ENCODE measurements around the gene TBC1D22A. TPM values are rescaled to one million over a fixed set of nuclear protein-coding genes. Genes with fewer than 3 reads are reported as not detected.

The TBC1D22A gene
- polyA plus RNA-seq, 1 of the 3 experiments (the other 2 are of a cell fraction), result 16.5 TPM

DNA sequence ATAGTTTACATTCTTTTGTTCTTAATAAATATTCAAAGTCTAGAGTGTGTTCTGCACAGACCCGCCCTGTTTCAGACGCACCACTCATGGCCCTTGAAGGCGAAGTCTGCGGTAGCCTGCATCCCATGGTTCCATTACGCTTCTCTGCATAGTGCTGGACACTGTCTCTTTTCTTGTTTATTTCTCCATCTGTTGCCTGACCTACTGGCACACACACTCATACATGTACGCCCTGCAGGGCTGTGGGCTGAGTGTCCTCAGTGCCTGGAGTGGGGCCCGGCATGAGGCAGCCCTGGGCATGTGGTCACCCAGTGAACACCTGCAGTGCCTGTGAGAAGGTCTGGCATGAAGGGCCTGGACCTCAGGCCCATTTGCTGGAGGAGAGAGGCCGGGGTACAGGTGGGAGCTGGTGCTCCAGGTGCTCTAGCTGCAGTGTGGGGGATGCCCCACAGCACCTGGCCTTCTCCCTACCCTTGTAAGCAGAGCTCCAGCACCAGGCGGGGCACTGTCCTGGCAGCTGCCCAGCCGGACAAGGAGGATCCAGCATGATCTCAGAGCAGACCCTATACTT is 404.1 kb downstream of the TBC1D22A start:
- no peaks in the 10 kb centered on the region for H3K36me3 ChIP-seq (replicated peaks in 1 of 2; ENCODE audit: control insufficient read depth in 1 of 2, insufficient read depth in 2 of 2, low read length in 1 of 2)
- no peak for TF ChIP-seq RXRA (IDR thresholded peaks at IDR 0.05; ENCODE audit: borderline replicate concordance, low read depth)
- no peak for TF ChIP-seq YY1 (IDR thresholded peaks at IDR 0.05; ENCODE audit: low read depth)
- no peak for TF ChIP-seq CHD2 (IDR thresholded peaks at IDR 0.05; ENCODE audit: low read length, partially characterized antibody)
- TF ChIP-seq GATA2 (CRISPR knock-in tag; IDR thresholded peaks at IDR 0.05), result no peak
- TF ChIP-seq, protein P1, sequence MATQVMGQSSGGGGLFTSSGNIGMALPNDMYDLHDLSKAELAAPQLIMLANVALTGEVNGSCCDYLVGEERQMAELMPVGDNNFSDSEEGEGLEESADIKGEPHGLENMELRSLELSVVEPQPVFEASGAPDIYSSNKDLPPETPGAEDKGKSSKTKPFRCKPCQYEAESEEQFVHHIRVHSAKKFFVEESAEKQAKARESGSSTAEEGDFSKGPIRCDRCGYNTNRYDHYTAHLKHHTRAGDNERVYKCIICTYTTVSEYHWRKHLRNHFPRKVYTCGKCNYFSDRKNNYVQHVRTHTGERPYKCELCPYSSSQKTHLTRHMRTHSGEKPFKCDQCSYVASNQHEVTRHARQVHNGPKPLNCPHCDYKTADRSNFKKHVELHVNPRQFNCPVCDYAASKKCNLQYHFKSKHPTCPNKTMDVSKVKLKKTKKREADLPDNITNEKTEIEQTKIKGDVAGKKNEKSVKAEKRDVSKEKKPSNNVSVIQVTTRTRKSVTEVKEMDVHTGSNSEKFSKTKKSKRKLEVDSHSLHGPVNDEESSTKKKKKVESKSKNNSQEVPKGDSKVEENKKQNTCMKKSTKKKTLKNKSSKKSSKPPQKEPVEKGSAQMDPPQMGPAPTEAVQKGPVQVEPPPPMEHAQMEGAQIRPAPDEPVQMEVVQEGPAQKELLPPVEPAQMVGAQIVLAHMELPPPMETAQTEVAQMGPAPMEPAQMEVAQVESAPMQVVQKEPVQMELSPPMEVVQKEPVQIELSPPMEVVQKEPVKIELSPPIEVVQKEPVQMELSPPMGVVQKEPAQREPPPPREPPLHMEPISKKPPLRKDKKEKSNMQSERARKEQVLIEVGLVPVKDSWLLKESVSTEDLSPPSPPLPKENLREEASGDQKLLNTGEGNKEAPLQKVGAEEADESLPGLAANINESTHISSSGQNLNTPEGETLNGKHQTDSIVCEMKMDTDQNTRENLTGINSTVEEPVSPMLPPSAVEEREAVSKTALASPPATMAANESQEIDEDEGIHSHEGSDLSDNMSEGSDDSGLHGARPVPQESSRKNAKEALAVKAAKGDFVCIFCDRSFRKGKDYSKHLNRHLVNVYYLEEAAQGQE (IDR thresholded peaks at IDR 0.05; ENCODE audit: low read depth, low read length), result no peak
- TF ChIP-seq, protein P2, sequence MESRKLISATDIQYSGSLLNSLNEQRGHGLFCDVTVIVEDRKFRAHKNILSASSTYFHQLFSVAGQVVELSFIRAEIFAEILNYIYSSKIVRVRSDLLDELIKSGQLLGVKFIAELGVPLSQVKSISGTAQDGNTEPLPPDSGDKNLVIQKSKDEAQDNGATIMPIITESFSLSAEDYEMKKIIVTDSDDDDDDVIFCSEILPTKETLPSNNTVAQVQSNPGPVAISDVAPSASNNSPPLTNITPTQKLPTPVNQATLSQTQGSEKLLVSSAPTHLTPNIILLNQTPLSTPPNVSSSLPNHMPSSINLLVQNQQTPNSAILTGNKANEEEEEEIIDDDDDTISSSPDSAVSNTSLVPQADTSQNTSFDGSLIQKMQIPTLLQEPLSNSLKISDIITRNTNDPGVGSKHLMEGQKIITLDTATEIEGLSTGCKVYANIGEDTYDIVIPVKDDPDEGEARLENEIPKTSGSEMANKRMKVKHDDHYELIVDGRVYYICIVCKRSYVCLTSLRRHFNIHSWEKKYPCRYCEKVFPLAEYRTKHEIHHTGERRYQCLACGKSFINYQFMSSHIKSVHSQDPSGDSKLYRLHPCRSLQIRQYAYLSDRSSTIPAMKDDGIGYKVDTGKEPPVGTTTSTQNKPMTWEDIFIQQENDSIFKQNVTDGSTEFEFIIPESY (IDR thresholded peaks at IDR 0.05; ENCODE audit: borderline replicate concordance, low read depth), result no peak
- no peak for TF ChIP-seq POLR2AphosphoS5 (IDR thresholded peaks at IDR 0.05; ENCODE audit: low read depth, low read length)
- no peak for TF ChIP-seq GABPA (IDR thresholded peaks at IDR 0.05; ENCODE audit: low read depth)
- TF ChIP-seq TCF12 (IDR thresholded peaks at IDR 0.05), result no peak
- no peak for TF ChIP-seq FOSL2 (IDR thresholded peaks at IDR 0.05; ENCODE audit: borderline replicate concordance, low read depth)
- TF ChIP-seq, protein P3, sequence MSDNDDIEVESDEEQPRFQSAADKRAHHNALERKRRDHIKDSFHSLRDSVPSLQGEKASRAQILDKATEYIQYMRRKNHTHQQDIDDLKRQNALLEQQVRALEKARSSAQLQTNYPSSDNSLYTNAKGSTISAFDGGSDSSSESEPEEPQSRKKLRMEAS (IDR thresholded peaks at IDR 0.05; ENCODE audit: low read depth), result no peak
- TF ChIP-seq RCOR1 (IDR thresholded peaks at IDR 0.05; ENCODE audit: low read length), result no peak
- TF ChIP-seq, protein P4, sequence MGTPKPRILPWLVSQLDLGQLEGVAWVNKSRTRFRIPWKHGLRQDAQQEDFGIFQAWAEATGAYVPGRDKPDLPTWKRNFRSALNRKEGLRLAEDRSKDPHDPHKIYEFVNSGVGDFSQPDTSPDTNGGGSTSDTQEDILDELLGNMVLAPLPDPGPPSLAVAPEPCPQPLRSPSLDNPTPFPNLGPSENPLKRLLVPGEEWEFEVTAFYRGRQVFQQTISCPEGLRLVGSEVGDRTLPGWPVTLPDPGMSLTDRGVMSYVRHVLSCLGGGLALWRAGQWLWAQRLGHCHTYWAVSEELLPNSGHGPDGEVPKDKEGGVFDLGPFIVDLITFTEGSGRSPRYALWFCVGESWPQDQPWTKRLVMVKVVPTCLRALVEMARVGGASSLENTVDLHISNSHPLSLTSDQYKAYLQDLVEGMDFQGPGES (IDR thresholded peaks at IDR 0.05; ENCODE audit: low read depth, low read length), result no peak
- no peak for TF ChIP-seq RFX5 (IDR thresholded peaks at IDR 0.05; ENCODE audit: low read length)
- TF ChIP-seq EP300 (IDR thresholded peaks at IDR 0.05; ENCODE audit: borderline replicate concordance in 1 of 2, low read depth in 1 of 2, low read length in 1 of 2), result no peak
- TF ChIP-seq SMC3 (IDR thresholded peaks at IDR 0.05; ENCODE audit: low read depth, low read length), result no peak
- no peak for TF ChIP-seq JUND (IDR thresholded peaks at IDR 0.05)
- TF ChIP-seq, protein P5, sequence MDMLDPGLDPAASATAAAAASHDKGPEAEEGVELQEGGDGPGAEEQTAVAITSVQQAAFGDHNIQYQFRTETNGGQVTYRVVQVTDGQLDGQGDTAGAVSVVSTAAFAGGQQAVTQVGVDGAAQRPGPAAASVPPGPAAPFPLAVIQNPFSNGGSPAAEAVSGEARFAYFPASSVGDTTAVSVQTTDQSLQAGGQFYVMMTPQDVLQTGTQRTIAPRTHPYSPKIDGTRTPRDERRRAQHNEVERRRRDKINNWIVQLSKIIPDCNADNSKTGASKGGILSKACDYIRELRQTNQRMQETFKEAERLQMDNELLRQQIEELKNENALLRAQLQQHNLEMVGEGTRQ (IDR thresholded peaks at IDR 0.05; ENCODE audit: borderline replicate concordance, low read depth, low read length), result no peak
- no peak for TF ChIP-seq FOXJ3 (CRISPR knock-in tag; IDR thresholded peaks at IDR 0.05)
- no peak for TF ChIP-seq SIN3A (IDR thresholded peaks at IDR 0.05; ENCODE audit: borderline replicate concordance, low read depth, low read length)
- CTCF ChIA-PET, result no interaction called here
- H3K4me3 ChIP-seq (ENCODE audit: low read depth in 2 of 2, low read length in 1 of 2), result no peak overlapping the region
- no peaks in the 10 kb centered on the region for H3F3A ChIP-seq (replicated peaks; ENCODE audit: insufficient read depth)
- no peak overlapping the region for H3K9ac ChIP-seq
- H3K4me2 ChIP-seq, result no peak overlapping the region
- no peaks in the 10 kb centered on the region for H4K20me1 ChIP-seq (ENCODE audit: insufficient read depth)
- no peaks in the 10 kb centered on the region for H3K9me3 ChIP-seq
- H3K4me1 ChIP-seq (ENCODE audit: control insufficient read depth in 1 of 2, insufficient read depth in 2 of 2, low read depth in 1 of 2, low read length in 1 of 2), result peaks cover 0 to 4% of the 10 kb centered on the region in 2 experiments; a peak in 1 of 4 replicates
- POLR2A ChIA-PET, result no interaction called here
- H3K27ac ChIP-seq (ENCODE audit: low read depth in 2 of 2, low read length in 1 of 2), result no peak overlapping the region
- no peaks in the 10 kb centered on the region for H3K79me2 ChIP-seq (ENCODE audit: insufficient read depth)
- no peak for DNase-seq
- H2AFZ ChIP-seq (ENCODE audit: low read depth), result no peak overlapping the region
- WGBS (ENCODE audit: low lambda C conversion rate), result 94% methylated on average over 9 of the region's 10 CpGs
- H3K9me2 ChIP-seq, result no peaks in the 10 kb centered on the region
- H3K27me3 ChIP-seq (ENCODE audit: insufficient read depth), result no peaks in the 10 kb centered on the region
